ENCODE measurements around the gene SIX3.

The SIX3 gene

DNA sequence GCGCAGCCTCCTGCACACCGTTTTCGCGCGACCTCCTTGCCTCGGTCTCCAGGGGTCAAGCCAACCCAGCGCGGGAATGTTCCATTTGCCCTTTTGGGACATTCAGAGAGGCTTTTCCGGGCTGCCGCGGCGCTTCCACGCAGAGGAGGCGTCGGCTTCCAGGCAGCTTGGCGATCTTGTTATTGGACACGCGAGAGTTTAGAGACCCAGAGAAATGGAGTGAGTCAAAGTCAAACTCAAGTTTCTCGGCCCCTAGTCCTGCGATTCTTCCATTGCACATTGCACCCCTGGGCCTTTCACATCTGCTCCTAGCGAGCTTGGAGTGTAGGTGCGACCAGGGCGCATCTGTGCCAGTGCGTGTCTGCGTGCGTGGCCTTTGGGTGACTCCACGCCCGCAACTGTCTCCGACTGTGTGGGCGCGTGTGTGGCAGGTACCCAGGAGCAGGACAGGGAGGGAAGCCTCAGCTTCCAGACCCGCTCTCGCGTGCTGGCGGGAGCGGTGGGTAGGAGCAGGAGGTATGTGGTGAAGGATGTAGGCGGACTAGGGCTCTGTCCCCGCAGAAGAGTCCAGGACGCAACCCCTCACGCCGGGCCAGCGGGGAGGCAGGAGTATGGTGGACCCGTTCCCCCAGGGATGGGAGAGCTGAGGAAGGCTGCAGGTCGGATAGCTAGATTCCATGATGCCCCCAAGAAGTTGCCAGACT, 13.5 kb downstream of the SIX3 start:
- DNase-seq (ENCODE audit: low spot score) (no peak), FAIRE-seq (no peak)

DNA sequence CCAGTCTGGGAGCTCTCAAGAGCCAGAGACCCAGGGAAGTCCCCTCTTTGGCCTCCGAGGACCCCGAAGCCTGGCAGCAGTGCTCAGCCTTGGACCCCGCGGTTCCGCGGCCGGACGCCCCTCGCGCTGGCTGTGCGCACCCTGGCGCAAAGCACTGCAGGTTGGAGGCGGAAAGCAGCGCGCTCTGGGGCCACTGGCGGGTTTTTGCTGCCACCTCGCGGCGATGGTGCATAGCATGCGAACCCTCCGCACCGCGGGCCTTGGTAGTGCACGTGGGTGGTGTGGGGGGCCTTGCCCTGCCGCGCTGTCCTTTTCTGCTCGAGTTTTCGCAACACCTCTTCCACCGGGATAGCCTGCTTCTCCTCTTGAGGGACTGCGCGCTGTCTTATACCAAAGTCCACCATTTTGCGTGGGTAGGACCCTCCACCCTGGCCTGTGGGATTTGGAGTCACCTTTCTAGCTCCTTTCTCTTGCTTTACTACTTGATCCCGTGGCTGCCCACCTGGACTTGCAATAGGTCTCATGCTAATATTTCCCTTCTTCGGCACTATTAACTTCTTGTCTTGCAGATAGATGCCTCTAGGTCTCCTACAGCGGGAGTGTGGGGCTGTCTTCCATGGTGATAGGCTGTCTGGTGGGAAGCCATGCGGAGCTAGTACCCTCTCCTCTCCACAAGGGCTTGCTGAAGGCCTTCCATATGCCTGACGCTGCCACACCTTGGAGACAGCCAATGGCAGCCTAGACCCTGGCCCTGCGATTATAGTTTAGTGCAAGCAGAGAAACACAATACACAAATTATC, 14.3 kb downstream of the SIX3 start:
- FAIRE-seq = no peak
- DNase-seq (ENCODE audit: low spot score) = peak; percentile 17

GRCh38 chr2:44956843-44957242, 15.3 kb downstream of the SIX3 start:
- no peak for DNase-seq (ENCODE audit: low spot score)
- FAIRE-seq = no peak

DNA sequence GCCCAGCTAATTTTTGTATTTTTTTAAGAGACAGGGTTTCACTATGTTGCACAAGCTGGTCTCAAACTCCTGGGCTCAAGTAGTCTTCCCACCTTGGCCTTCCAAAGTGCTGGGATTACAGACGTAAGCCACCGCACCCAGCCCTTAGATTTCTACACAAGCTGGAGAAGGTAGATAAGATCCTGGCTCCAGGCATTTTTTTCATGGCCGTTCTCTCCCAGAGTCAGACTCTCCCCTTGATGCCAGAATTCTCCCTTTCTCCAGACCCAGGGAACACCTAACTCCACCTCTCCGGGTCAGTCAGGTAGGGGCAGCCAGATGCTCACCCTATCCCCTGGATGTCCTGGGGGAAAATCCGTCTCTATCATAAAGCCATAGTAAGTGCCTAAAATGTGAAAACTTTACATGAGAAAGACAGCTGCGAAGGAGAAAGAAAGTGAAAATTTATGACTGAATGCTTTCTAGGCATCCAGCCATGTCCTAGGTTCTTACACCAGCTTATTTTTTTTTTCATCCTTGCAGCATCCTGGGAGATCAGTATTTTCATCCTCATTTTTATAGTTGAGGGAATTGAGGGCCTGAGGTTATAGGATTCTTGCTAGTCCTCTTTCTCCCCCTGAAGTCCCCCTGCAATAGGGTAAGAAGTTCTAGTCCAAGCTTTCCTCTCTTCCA, 16.3 kb downstream of the SIX3 start:
- FAIRE-seq (no peak), DNase-seq (ENCODE audit: low spot score) (no peak)

GRCh38 chr2:44959855-44960254, 18.4 kb downstream of the SIX3 start:
- DNase-seq (ENCODE audit: low spot score) = no peak

GRCh38 chr2:44960871-44961270, 19.4 kb downstream of the SIX3 start:
- FAIRE-seq = no peak
- DNase-seq (ENCODE audit: low spot score) = no peak

More at GRCh38 chr2:44959855-44960254, 18.4 kb downstream of the SIX3 start:
- no peak for FAIRE-seq

- DNase-seq (ENCODE audit: low spot score) = no peak
- no peak for FAIRE-seq
These were observed 20.7 kb downstream of the SIX3 start for GRCh38 chr2:44962176-44962695.

- FAIRE-seq (no peak), DNase-seq (ENCODE audit: low spot score) (no peak)
These were observed 23.3 kb downstream of the SIX3 start for GRCh38 chr2:44964752-44965236.

- FAIRE-seq = no peak
- no peak for DNase-seq (ENCODE audit: low spot score)
These were observed 24.2 kb downstream of the SIX3 start for GRCh38 chr2:44965684-44966083.

DNA sequence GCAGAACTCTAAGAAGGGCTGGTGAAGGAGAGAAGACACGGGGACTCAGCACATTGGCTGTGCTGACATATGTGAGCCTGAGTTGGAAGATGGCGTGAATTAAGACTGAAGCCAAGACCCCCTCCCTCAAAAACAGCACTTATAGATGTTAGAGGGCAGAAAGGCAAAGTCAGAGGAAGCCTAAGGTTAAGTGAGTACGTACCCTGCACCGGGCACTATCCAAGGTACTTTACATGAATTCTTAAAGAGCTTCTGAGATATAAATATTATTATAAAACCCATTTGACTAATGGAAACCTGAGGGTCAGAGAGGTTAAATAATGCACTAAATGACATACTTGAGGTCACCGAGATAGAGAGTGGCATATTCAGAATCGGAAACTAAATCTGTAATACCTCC, 25.6 kb downstream of the SIX3 start:
- DNase-seq (ENCODE audit: low spot score) (no peak), FAIRE-seq (no peak)

DNA sequence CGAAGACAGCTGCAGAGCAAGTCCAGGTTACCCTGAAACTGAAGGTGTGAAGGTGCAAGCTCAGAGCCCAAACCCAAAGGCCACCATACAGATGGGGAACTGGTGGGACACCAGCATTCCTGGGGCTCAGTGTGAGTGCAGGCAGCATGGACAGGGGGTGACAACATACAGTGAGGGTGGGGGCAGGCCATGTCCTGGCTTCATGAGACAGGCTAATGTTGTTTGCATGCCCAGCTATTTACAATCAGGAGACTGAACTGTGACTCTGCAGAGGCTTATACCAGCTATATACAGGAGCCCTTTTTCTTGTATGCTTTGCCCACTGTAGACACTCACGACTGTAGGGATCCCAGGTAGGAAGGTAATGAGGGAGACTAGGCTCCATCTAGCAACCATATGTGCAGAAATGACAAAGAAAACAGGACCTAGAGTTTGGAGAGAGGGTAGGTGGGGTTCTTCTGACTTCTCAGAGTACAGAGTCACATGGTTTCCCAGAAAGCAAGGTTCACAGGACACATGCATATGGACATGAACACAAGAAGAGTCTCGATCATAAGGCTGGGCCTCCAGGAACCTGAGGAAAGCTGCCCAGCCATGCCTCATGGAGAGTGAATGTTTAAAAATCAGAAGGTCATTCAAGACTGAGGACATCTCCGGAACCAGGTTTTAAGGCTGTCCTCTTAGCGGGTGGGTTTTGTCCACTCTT, 26.4 kb downstream of the SIX3 start:
- FAIRE-seq = no peak
- DNase-seq (ENCODE audit: low spot score) = no peak

DNA sequence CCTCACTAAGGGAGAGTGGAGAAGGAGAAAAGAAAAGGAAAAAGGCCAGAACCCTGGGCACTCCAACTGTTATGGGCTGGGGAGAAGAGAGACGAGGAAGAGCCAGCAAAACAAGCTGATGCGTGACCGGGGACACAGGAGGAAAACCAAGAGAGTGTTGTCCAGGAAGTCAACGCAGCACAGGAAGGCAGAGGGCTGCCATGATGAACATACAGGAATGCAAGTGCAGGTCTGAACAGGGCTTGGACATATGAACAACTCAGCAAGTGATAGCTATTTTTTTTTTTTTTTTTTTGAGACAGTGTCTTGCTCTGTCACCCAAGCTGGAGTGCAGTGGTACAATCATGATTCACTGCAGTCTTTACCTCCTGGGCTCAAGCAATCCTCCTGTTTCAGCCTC, 28.4 kb downstream of the SIX3 start:
- FAIRE-seq (no peak), DNase-seq (ENCODE audit: low spot score) (no peak)

- no peak for FAIRE-seq
- no peak for DNase-seq (ENCODE audit: low spot score)
These were observed 29.4 kb downstream of the SIX3 start for GRCh38 chr2:44970846-44971450.

DNA sequence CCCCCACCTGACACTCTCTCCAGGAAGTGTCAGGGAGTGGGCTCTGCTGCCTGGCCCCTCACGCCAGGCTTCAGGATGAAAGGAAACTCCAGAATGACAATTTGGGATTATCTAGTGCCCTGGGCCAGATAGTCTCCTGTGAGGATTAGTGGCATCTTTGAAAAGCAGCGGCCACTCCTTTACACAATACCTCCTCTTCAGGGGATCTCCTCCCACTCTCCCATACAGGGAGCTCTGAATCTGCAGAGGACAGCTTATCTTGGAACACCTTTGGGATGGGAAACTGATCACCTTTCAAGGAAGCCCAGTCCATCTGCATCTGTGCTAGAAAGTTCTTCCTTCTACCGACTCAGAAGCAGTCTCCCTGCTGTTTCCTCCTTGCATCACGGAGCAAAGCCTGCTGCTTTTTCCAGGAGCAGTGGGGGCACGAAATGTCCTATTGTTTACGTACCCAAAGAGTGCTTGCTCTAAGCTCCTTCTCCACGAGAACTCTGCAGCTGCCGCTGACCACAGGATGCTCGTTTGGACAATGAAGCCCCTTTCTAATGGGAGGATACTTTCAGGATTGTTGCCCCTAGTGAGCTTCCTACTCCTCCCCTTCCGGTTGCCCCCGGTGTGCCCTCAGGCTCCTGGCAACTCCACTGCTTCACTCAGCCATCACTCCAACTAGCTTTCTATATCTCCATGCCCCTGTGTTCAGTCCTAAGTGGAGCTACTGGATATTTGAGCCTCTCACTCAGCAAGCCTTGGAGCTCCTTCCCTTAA, 31.5 kb downstream of the SIX3 start:
- DNase-seq (ENCODE audit: low spot score) (no peak), FAIRE-seq (no peak)

- no peak for FAIRE-seq
- peak; percentile 22 for DNase-seq (ENCODE audit: low spot score)
These were observed 32.7 kb downstream of the SIX3 start for GRCh38 chr2:44974064-44974715.

GRCh38 chr2:44975571-44976450, 34.3 kb downstream of the SIX3 start:
- FAIRE-seq (no peak), DNase-seq (ENCODE audit: low spot score) (no peak)

DNA sequence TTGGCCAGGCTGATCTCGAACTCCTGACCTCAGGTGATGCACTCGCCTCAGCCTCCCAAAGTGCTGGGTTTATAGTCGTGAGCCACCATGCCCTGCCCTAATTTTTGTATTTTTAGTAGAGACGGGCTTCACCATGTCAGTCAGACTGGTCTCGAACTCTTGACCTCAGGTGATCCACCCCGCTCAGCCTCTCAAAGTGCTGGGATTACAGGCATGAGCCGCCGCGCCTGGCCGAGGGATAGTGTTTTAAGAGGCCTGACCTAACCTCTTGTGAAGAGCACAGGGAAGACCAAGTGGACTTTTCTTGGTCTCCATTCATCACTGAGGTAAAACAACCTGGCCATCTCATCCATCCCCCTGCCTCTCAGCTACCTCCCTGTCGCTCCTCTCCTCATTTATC, 38.1 kb downstream of the SIX3 start:
- FAIRE-seq = no peak
- DNase-seq (ENCODE audit: low spot score) = no peak
